ENCODE measurements around the gene WFDC12.

Gene WFDC12

GRCh38 chr20:45117581-45117980 lies 6.7 kb downstream of the WFDC12 start:
- H3K27me3 ChIP-seq (ENCODE audit: insufficient read depth, low read length) = no peaks in the 10 kb centered on the region
- DNase-seq = no peak
- WGBS (ENCODE audit: extremely low coverage, insufficient coverage, insufficient read length) = no CpG with 5 or more reads among the region's 4 CpGs

GRCh38 chr20:45115829-45116228 lies 8.4 kb downstream of the WFDC12 start:
- no peaks in the 10 kb centered on the region for H3K9me3 ChIP-seq (ENCODE audit: insufficient read depth, low read depth, low read length)

More at GRCh38 chr20:45117581-45117980, 6.7 kb downstream of the WFDC12 start:
- Histone ChIP-seq H2AFZ (ENCODE audit: insufficient read depth, low read length, poor library complexity) (no peak overlapping the region), H3K4ac (ENCODE audit: low read depth, low read length) (no peak overlapping the region), H2BK12ac (ENCODE audit: low read length) (no peak overlapping the region), H3K18ac (ENCODE audit: low read length) (no peak overlapping the region), H3K4me1 (ENCODE audit: control insufficient read depth in 1 of 2, insufficient read depth in 2 of 2, low read length in 2 of 2) (no peaks in the 10 kb centered on the region), H3K79me1 (ENCODE audit: low read length) (no peaks in the 10 kb centered on the region), H4K91ac (ENCODE audit: low read depth, low read length) (no peak overlapping the region), H4K8ac (ENCODE audit: low read depth, low read length) (no peak overlapping the region), H3K36me3 (ENCODE audit: control insufficient read depth in 1 of 2, insufficient read depth in 2 of 2, low read length in 2 of 2) (no peaks in the 10 kb centered on the region), H2BK5ac (ENCODE audit: low read depth, low read length, poor library complexity) (no peak overlapping the region), H3K9me3 (ENCODE audit: insufficient read depth, low read depth, low read length) (no peaks in the 10 kb centered on the region), H4K12ac (ENCODE audit: low read depth, low read length) (no peak overlapping the region), H3K4me3 (ENCODE audit: low read depth, low read length) (no peak overlapping the region), H3K14ac (ENCODE audit: low read length) (no peak overlapping the region), H3K23ac (ENCODE audit: low read length) (no peak overlapping the region), H3K27ac (ENCODE audit: low read depth, low read length) (no peak overlapping the region), H2BK120ac (ENCODE audit: insufficient read depth, low read length, poor library complexity) (no peak overlapping the region), H3K79me2 (ENCODE audit: control insufficient read depth, insufficient read depth, low read length, poor library complexity) (no peaks in the 10 kb centered on the region), H3K9ac (ENCODE audit: low read length) (no peak overlapping the region), H3K4me2 (ENCODE audit: low read length) (no peak overlapping the region), H2AK5ac (ENCODE audit: low read length) (no peak overlapping the region)

GRCh38 chr20:45115386-45115774 lies 8.9 kb downstream of the WFDC12 start:
- H3K18ac ChIP-seq (ENCODE audit: low read length) = no peak overlapping the region
- no peak overlapping the region for H3K4me3 ChIP-seq (ENCODE audit: low read depth, low read length)
- DNase-seq = no peak
- H3K14ac ChIP-seq (ENCODE audit: low read length) = no peak overlapping the region
- no peak overlapping the region for H2BK12ac ChIP-seq (ENCODE audit: low read length)
- no peaks in the 10 kb centered on the region for H3K79me1 ChIP-seq (ENCODE audit: low read length)
- H4K8ac ChIP-seq (ENCODE audit: low read depth, low read length) = no peak overlapping the region
- no peak overlapping the region for H4K91ac ChIP-seq (ENCODE audit: low read depth, low read length)
- H3K9ac ChIP-seq (ENCODE audit: low read length) = no peak overlapping the region
- no peak overlapping the region for H3K4ac ChIP-seq (ENCODE audit: low read depth, low read length)
- no peaks in the 10 kb centered on the region for H3K4me1 ChIP-seq (ENCODE audit: control insufficient read depth in 1 of 2, insufficient read depth in 2 of 2, low read length in 2 of 2)
- no peak overlapping the region for H2AK5ac ChIP-seq (ENCODE audit: low read length)
- no peak overlapping the region for H3K27ac ChIP-seq (ENCODE audit: low read depth, low read length)
- no peak overlapping the region for H2BK5ac ChIP-seq (ENCODE audit: low read depth, low read length, poor library complexity)
- H4K12ac ChIP-seq (ENCODE audit: low read depth, low read length) = no peak overlapping the region
- H3K9me3 ChIP-seq (ENCODE audit: insufficient read depth, low read depth, low read length) = peaks cover under 1% of the 10 kb centered on the region
- no peaks in the 10 kb centered on the region for H3K79me2 ChIP-seq (ENCODE audit: control insufficient read depth, insufficient read depth, low read length, poor library complexity)
- no peaks in the 10 kb centered on the region for H3K27me3 ChIP-seq (ENCODE audit: insufficient read depth, low read length)
- H2AFZ ChIP-seq (ENCODE audit: insufficient read depth, low read length, poor library complexity) = no peak overlapping the region
- H3K4me2 ChIP-seq (ENCODE audit: low read length) = no peak overlapping the region
- H2BK120ac ChIP-seq (ENCODE audit: insufficient read depth, low read length, poor library complexity) = no peak overlapping the region
- WGBS (ENCODE audit: extremely low coverage, insufficient coverage, insufficient read length) = no CpG with 5 or more reads among the region's 3 CpGs
- no peaks in the 10 kb centered on the region for H3K36me3 ChIP-seq (ENCODE audit: control insufficient read depth in 1 of 2, insufficient read depth in 2 of 2, low read length in 2 of 2)
- H3K23ac ChIP-seq (ENCODE audit: low read length) = no peak overlapping the region

More at GRCh38 chr20:45115829-45116228, 8.4 kb downstream of the WFDC12 start:
- no peaks in the 10 kb centered on the region for H3K36me3 ChIP-seq (ENCODE audit: control insufficient read depth in 1 of 2, insufficient read depth in 2 of 2, low read length in 2 of 2)
- no peak overlapping the region for H3K4me2 ChIP-seq (ENCODE audit: low read length)
- no peak overlapping the region for H2AK5ac ChIP-seq (ENCODE audit: low read length)
- no peak overlapping the region for H3K14ac ChIP-seq (ENCODE audit: low read length)
- H3K27ac ChIP-seq (ENCODE audit: low read depth, low read length) = no peak overlapping the region
- H3K18ac ChIP-seq (ENCODE audit: low read length) = no peak overlapping the region
- H3K4me1 ChIP-seq (ENCODE audit: control insufficient read depth in 1 of 2, insufficient read depth in 2 of 2, low read length in 2 of 2) = no peaks in the 10 kb centered on the region
- H2BK5ac ChIP-seq (ENCODE audit: low read depth, low read length, poor library complexity) = no peak overlapping the region
- no peak overlapping the region for H3K4ac ChIP-seq (ENCODE audit: low read depth, low read length)
- no peak for DNase-seq
- no peak overlapping the region for H4K8ac ChIP-seq (ENCODE audit: low read depth, low read length)
- no peaks in the 10 kb centered on the region for H3K27me3 ChIP-seq (ENCODE audit: insufficient read depth, low read length)
- H3K79me2 ChIP-seq (ENCODE audit: control insufficient read depth, insufficient read depth, low read length, poor library complexity) = no peaks in the 10 kb centered on the region
- no peak overlapping the region for H3K4me3 ChIP-seq (ENCODE audit: low read depth, low read length)
- H3K79me1 ChIP-seq (ENCODE audit: low read length) = no peaks in the 10 kb centered on the region
- no peak overlapping the region for H3K23ac ChIP-seq (ENCODE audit: low read length)
- H2BK12ac ChIP-seq (ENCODE audit: low read length) = no peak overlapping the region
- no peak overlapping the region for H2AFZ ChIP-seq (ENCODE audit: insufficient read depth, low read length, poor library complexity)
- no peak overlapping the region for H3K9ac ChIP-seq (ENCODE audit: low read length)
- no CpG with 5 or more reads among the region's 4 CpGs for WGBS (ENCODE audit: extremely low coverage, insufficient coverage, insufficient read length)
- no peak overlapping the region for H4K12ac ChIP-seq (ENCODE audit: low read depth, low read length)
- H2BK120ac ChIP-seq (ENCODE audit: insufficient read depth, low read length, poor library complexity) = no peak overlapping the region
- H4K91ac ChIP-seq (ENCODE audit: low read depth, low read length) = no peak overlapping the region

- Histone ChIP-seq H4K12ac (ENCODE audit: low read depth, low read length) (no peak within 1 kb of the TSS), H3K9ac (ENCODE audit: low read length) (no peak within 1 kb of the TSS), H3K4ac (ENCODE audit: low read depth, low read length) (no peak within 1 kb of the TSS), H3K4me3 (ENCODE audit: low read depth, low read length) (no peak within 1 kb of the TSS), H4K8ac (ENCODE audit: low read depth, low read length) (no peak within 1 kb of the TSS), H3K23ac (ENCODE audit: low read length) (no peak within 1 kb of the TSS), H3K27ac (ENCODE audit: low read depth, low read length) (no peak within 1 kb of the TSS), H3K27me3 (ENCODE audit: insufficient read depth, low read length) (no peaks in the 10 kb centered on the region), H2BK120ac (ENCODE audit: insufficient read depth, low read length, poor library complexity) (no peak within 1 kb of the TSS), H2AFZ (ENCODE audit: insufficient read depth, low read length, poor library complexity) (no peak within 1 kb of the TSS), H3K14ac (ENCODE audit: low read length) (no peak within 1 kb of the TSS), H3K4me2 (ENCODE audit: low read length) (no peak within 1 kb of the TSS), H3K9me3 (ENCODE audit: insufficient read depth, low read depth, low read length) (peaks cover 2% of the 10 kb centered on the region), H3K79me2 (ENCODE audit: control insufficient read depth, insufficient read depth, low read length, poor library complexity) (no peaks in the 10 kb centered on the region), H3K4me1 (ENCODE audit: control insufficient read depth in 1 of 2, insufficient read depth in 2 of 2, low read length in 2 of 2) (no peaks in the 10 kb centered on the region), H3K36me3 (ENCODE audit: control insufficient read depth in 1 of 2, insufficient read depth in 2 of 2, low read length in 2 of 2) (no peaks in the 10 kb centered on the region), H2AK5ac (ENCODE audit: low read length) (no peak within 1 kb of the TSS), H3K18ac (ENCODE audit: low read length) (no peak within 1 kb of the TSS), H2BK5ac (ENCODE audit: low read depth, low read length, poor library complexity) (no peak within 1 kb of the TSS), H3K79me1 (ENCODE audit: low read length) (no peaks in the 10 kb centered on the region), H4K91ac (ENCODE audit: low read depth, low read length) (no peak within 1 kb of the TSS), H2BK12ac (ENCODE audit: low read length) (no peak within 1 kb of the TSS)
- WGBS (ENCODE audit: extremely low coverage, insufficient coverage, insufficient read length) = no CpG with 5 or more reads among the region's 16 CpGs
- no peak for DNase-seq
Observed at GRCh38 chr20:45114465-45115385, 9.5 kb downstream of the WFDC12 start, which contains the start of gene WFDC5. TSS of gene WFDC5 (minus strand) at chr20:45115174. CDS start at chr20:45115083, 91 bp downstream.
